Measurements from ENCODE around the gene IFTAP. TPM values are rescaled to one million over a fixed set of nuclear protein-coding genes. Genes with fewer than 3 reads are reported as not detected.

The IFTAP gene
- total and polyA plus RNA-seq, 2 of the 13 experiments (the other 11 are each of a cell fraction or from before 2014, with no cell fraction given), result 11.3 to 29.4 TPM

DNA sequence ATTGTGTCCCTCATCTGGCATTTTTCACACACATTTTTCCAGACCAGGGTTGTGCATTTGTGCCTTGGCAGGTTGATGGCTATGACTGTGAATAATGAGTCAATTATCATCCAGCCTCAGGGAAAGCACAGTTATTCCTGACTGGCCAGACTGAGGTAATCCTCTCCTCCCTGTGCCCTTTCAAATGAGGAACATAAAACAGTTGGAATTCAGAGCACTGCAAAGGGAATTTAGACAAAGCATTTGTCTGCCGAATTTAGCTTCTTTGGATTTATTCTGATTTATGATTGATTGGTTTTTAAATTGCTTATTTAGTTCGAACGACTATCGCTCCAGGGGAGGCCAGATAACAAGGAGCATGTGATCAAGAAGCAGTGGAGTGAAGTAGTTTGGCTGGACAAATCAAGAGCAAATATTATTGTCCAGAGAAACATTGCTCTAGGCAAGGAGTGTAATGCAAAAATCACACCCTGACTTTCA is 34.5 kb downstream of the IFTAP start:
- no peak overlapping the region for H3K9ac ChIP-seq (ENCODE audit: insufficient read depth, low read depth, low read length)
- no peaks in the 10 kb centered on the region for H3K9me3 ChIP-seq (ENCODE audit: low read length)
- no peaks in the 10 kb centered on the region for H3K4me1 ChIP-seq (ENCODE audit: insufficient read depth, low read length)
- intact Hi-C loops (cut with micrococcal nuclease; ENCODE audit: unreplicated experiment) (no loop called here), in situ Hi-C loops (cut with HindIII; ENCODE audit: extremely low pct_ligation_motif_present, low pct_unique_long_range_greater_than_20kb) (no loop called here)
- no peak overlapping the region for H2AFZ ChIP-seq (ENCODE audit: low read length)
- 69% methylated on average over 4 of the region's 4 CpGs for WGBS (ENCODE audit: low lambda C conversion rate)
- H4K20me1 ChIP-seq (ENCODE audit: insufficient read depth, low read length), result no peaks in the 10 kb centered on the region
- no peak overlapping the region for H3K27ac ChIP-seq (ENCODE audit: extremely low read length, insufficient read depth, low read length)
- no peaks in the 10 kb centered on the region for H3K79me2 ChIP-seq (ENCODE audit: insufficient read depth, low read length)
- POLR2A ChIA-PET, result no interaction called here
- no TSS peak for BruUV-seq (replicated peaks)
- H3K27me3 ChIP-seq (ENCODE audit: control insufficient read depth in 1 of 2, insufficient read depth in 2 of 2, low read length in 2 of 2), result no peaks in the 10 kb centered on the region
- ATAC-seq, result no peak
- CTCF ChIA-PET (ENCODE audit: low intra/inter-chr PET ratio, low total read pairs), result no interaction called here
- no peak for TF ChIP-seq MIXL1 (CRISPR knock-in tag; IDR thresholded peaks at IDR 0.05)
- TF ChIP-seq, protein P1, sequence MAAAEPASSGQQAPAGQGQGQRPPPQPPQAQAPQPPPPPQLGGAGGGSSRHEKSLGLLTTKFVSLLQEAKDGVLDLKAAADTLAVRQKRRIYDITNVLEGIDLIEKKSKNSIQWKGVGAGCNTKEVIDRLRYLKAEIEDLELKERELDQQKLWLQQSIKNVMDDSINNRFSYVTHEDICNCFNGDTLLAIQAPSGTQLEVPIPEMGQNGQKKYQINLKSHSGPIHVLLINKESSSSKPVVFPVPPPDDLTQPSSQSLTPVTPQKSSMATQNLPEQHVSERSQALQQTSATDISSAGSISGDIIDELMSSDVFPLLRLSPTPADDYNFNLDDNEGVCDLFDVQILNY (CRISPR knock-in tag; conservative IDR thresholded peaks at IDR 0.05), result no peak
- TF ChIP-seq HMGA1 (CRISPR knock-in tag; conservative IDR thresholded peaks at IDR 0.05), result no peak
- TF ChIP-seq, protein P2, sequence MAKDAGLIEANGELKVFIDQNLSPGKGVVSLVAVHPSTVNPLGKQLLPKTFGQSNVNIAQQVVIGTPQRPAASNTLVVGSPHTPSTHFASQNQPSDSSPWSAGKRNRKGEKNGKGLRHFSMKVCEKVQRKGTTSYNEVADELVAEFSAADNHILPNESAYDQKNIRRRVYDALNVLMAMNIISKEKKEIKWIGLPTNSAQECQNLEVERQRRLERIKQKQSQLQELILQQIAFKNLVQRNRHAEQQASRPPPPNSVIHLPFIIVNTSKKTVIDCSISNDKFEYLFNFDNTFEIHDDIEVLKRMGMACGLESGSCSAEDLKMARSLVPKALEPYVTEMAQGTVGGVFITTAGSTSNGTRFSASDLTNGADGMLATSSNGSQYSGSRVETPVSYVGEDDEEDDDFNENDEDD (CRISPR knock-in tag; IDR thresholded peaks at IDR 0.05; ENCODE audit: borderline replicate concordance), result no peak
- no peak for TF ChIP-seq KLF15 (CRISPR knock-in tag; IDR thresholded peaks at IDR 0.05; ENCODE audit: borderline replicate concordance)
- TF ChIP-seq AHR (CRISPR knock-in tag; IDR thresholded peaks at IDR 0.05), result no peak
- no peak for TF ChIP-seq ATF7 (IDR thresholded peaks at IDR 0.05)
- no peak for TF ChIP-seq ATF7 (CRISPR knock-in tag; IDR thresholded peaks at IDR 0.05)
- TF ChIP-seq, protein P3, sequence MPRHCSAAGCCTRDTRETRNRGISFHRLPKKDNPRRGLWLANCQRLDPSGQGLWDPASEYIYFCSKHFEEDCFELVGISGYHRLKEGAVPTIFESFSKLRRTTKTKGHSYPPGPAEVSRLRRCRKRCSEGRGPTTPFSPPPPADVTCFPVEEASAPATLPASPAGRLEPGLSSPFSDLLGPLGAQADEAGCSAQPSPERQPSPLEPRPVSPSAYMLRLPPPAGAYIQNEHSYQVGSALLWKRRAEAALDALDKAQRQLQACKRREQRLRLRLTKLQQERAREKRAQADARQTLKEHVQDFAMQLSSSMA (CRISPR knock-in tag; IDR thresholded peaks at IDR 0.05), result no peak
- no peak for TF ChIP-seq ZNF451 (CRISPR knock-in tag; IDR thresholded peaks at IDR 0.05)
- no peak for TF ChIP-seq ZNF878 (CRISPR knock-in tag; IDR thresholded peaks at IDR 0.05)
- TF ChIP-seq, protein P4, sequence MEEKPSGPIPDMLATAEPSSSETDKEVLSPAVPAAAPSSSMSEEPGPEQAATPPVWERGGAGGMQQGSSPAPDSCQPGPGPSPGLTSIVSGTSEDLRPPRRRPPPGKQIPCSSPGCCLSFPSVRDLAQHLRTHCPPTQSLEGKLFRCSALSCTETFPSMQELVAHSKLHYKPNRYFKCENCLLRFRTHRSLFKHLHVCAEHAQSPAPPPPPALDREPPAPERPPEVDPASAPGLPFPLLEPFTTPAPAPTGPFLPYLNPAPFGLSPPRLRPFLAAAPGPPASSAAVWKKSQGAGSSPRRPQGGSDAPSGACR (CRISPR knock-in tag; IDR thresholded peaks at IDR 0.05), result no peak
- no peak for TF ChIP-seq ZNF816 (CRISPR knock-in tag; IDR thresholded peaks at IDR 0.05; ENCODE audit: borderline replicate concordance)
- TF ChIP-seq AGO2 (optimal IDR thresholded peaks at IDR 0.05; ENCODE audit: low read depth, low read length), result no peak
- TF ChIP-seq, protein P5, sequence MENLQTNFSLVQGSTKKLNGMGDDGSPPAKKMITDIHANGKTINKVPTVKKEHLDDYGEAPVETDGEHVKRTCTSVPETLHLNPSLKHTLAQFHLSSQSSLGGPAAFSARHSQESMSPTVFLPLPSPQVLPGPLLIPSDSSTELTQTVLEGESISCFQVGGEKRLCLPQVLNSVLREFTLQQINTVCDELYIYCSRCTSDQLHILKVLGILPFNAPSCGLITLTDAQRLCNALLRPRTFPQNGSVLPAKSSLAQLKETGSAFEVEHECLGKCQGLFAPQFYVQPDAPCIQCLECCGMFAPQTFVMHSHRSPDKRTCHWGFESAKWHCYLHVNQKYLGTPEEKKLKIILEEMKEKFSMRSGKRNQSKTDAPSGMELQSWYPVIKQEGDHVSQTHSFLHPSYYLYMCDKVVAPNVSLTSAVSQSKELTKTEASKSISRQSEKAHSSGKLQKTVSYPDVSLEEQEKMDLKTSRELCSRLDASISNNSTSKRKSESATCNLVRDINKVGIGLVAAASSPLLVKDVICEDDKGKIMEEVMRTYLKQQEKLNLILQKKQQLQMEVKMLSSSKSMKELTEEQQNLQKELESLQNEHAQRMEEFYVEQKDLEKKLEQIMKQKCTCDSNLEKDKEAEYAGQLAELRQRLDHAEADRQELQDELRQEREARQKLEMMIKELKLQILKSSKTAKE (CRISPR knock-in tag; IDR thresholded peaks at IDR 0.05; ENCODE audit: borderline replicate concordance), result no peak
- TF ChIP-seq KDM2A (CRISPR knock-in tag; IDR thresholded peaks at IDR 0.05; ENCODE audit: borderline replicate concordance, low read depth), result no peak
- TF ChIP-seq, protein P6, sequence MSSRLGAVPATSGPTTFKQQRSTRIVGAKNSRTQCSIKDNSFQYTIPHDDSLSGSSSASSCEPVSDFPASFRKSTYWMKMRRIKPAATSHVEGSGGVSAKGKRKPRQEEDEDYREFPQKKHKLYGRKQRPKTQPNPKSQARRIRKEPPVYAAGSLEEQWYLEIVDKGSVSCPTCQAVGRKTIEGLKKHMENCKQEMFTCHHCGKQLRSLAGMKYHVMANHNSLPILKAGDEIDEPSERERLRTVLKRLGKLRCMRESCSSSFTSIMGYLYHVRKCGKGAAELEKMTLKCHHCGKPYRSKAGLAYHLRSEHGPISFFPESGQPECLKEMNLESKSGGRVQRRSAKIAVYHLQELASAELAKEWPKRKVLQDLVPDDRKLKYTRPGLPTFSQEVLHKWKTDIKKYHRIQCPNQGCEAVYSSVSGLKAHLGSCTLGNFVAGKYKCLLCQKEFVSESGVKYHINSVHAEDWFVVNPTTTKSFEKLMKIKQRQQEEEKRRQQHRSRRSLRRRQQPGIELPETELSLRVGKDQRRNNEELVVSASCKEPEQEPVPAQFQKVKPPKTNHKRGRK (CRISPR knock-in tag; IDR thresholded peaks at IDR 0.05), result no peak
- no peak for TF ChIP-seq HMG20A (CRISPR knock-in tag; IDR thresholded peaks at IDR 0.05; ENCODE audit: borderline replicate concordance)
- TF ChIP-seq KLF13 (CRISPR knock-in tag; IDR thresholded peaks at IDR 0.05), result no peak
- TF ChIP-seq NKX3-1 (CRISPR knock-in tag; IDR thresholded peaks at IDR 0.05), result no peak
- DNase-seq (ENCODE audit: low spot score), result no peak
- FAIRE-seq, result no peak
- no peaks in the 10 kb centered on the region for H3K36me3 ChIP-seq (replicated peaks in 1 of 2; ENCODE audit: control insufficient read depth in 1 of 2, insufficient read depth in 2 of 2, low read length in 2 of 2)
- no peak overlapping the region for H3K4me2 ChIP-seq (ENCODE audit: low read depth, low read length)
- no peak overlapping the region for H3K4me3 ChIP-seq (replicated peaks in 1 of 3; ENCODE audit: insufficient read depth in 1 of 3, low read depth in 2 of 3, low read length in 3 of 3)

All from HepG2 (cell line).